CD4-positive, alpha-beta T cell treated with Interleukin-4 for 1 hour (primary cell): Measurements from ENCODE around the gene EPHA2.
A peak's percentile ranks its signal among the peaks of the same experiment; 100 is the strongest.
"Not testable (repeated sequence)": the region's sequence is repeated elsewhere in the genome, so short reads cannot be mapped to it uniquely, and the experiment has no call there.

Source experiments
- DNase-seq, 2 donors: peaks; one replicate each; pipeline ENCODE4 v3.0.0-alpha.2; 2020 to 2022

EPHA2 gene

DNA sequence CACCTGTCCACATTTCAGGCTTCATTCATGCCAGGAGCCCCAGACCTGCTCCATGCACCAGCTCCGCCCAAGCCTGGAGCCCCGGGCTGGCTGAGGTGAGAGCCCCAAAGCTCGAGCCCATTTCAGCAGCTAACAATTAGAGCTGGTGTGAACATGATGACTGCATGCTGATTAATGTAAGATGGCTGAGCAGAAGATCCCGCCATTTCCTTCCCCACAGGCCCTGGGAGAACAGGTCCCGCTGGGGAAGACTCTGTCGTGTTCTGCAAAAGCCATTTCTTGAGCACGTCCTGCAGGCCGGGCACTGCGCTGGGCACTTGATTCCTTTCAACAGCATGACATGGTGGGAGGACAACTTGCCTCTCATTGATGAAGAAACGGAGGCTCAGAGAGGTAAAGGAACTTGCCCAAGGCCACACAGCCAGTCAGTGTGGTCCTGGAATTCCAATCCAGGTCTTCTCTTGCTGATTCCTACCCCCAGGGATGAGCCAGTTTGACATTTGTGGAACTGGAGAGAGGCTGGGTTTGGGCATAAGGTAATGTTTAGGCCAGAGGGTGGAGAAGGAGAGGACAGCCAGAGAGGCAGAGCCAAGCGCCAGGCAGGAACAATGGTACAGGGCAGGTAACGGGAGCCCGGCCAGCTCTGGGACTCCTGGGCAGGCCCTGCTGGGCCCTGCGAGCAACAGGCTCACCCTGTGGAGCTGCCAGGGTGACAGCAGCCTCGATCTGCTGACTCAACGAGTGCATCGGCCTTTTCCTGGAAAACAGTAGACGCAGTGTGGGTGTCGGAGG lies 28.1 kb upstream of the EPHA2 start:
- DNase-seq = no peak

- DNase-seq = no peak
Observed at GRCh38 chr1:16183179-16183578, 27.3 kb upstream of the EPHA2 start.

DNA sequence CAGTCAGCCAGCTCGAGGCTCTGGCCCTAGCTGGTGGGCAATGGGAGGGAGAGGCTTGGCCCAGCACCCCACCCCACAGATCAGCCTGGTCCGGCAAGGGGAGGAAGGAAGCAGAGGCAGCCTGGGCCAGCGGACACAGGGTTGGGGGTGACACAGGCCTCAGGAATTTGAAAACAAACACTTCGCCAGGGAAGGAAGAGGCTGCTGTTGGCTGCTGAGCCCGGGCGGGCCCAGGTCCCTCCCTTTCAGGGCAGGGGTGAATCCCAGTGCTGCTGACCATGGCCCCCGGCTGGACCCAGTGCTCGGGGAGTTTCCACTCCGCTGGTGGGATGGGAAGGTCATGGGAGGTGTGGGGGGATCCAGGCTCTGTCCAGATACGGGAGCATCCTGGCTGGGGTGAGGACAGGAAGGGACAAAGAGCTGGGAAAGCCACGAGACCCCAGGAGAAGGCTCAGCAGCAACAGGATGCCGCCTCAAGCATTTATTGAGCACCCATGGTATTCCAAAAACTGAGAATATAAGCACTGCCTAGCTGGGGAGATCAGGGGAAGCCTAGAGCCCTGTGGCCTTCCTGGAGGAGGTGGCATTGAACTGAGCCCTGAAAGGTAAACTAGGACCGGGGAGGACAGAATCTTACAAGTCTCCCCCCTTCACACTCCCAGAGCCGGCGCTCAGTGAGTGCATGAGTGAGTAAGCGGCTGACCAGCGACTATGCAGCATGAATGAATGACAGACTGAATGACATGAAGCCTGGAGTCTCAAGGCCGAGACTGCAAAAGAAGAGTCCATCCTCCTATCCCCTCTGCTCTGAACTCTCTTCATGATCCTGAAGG lies 26.2 kb upstream of the EPHA2 start:
- no peak for DNase-seq

GRCh38 chr1:16180291-16180824 lies 24.5 kb upstream of the EPHA2 start:
- DNase-seq = no peak

DNA sequence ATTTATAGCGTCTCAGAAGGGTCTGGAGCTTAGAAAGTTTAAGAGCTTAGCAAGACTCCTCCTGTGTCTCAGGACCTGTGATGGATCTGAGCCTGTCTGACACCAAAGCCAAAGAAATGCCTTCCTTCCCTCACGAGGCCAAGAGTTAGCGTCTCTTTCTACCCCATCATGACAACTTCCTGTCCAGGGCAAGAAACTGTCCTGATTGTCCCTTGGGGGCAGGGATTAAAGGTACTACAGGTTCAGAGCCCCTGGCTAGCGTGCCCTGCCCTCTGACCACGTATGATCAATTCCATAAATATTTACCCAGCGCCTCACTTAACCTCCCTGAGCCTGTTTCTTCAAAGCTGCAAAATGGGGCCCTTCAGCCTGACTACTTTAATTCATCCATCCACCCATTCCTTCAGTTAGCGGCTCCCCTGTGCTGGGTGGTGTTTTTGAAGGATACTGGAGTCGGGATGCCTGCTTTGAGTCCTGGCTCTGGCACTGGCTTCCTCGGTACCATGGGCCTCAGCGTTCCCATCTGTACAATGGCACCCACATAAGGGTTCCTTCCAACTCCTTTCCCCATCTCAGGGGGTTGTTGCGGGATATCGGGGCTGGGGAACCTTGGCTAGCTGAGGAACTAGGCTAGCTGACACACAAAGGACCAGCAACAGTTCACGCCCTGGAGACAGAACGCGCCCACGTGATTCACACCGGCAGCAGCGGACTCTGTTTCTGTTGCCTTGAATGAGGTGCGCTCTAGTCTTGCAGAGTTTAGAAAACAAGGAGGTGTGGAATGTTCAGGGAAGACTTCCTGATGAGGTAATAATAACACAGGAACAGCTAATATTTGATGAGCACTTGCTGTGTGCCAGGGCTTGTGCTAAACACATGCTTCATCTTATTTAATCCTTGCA lies 23.0 kb upstream of the EPHA2 start:
- DNase-seq = no peak

DNA sequence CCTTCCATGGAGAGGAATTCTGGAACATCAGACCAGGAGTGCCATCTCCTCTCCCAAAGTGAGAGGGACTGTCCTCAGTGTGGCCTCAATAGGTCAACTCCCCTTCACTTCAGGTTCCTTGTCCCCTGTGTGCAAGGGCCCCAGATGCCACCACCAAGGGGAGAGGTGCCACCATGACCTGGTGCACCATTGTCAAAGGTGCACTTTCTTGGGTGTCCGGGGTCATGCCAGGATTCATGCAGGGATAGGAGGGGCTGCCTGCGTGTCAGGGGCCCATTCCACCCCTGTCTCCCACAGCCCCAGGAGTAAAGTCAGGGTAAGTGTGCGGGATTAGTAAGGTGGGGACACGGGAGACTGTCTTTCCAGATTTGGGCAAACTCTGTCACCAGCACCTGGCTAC lies 21.4 kb upstream of the EPHA2 start:
- DNase-seq = no peak

- no peak for DNase-seq
Observed at GRCh38 chr1:16176653-16177052, 20.8 kb upstream of the EPHA2 start.

- DNase-seq = no peak
Observed at GRCh38 chr1:16175610-16176553, 20.0 kb upstream of the EPHA2 start.

- no peak for DNase-seq
Observed at GRCh38 chr1:16174886-16175598, 19.2 kb upstream of the EPHA2 start.

DNA sequence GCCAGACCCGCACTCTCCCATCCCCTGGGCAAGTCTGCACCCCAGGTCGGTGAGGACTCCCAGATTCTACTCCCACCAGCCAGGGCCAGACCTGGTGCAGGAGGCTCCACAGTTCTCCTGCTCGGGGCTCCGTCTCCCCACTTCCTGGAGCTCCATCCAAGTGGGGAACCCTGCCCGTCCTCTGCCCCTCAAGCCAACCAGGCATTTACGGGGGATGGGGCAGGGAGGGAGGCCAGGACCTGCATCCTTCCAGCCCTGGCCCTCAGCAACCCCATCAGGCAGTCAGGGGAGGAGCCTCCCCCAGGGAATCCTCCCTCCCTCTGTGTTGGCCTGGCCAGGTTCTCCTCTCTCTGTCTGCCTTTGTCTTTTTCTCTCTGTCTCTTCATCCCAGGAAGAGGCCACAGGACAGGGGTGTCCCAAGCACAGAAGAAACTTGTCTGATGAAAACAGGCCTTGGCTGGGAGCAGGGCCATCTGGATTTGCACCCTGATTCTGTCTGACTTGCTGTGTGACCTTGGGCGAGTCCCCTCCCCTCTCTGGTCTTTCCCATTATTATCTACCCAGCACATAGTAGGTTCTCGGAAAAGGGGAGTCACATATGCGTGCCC lies 18.5 kb upstream of the EPHA2 start:
- no peak for DNase-seq

DNA sequence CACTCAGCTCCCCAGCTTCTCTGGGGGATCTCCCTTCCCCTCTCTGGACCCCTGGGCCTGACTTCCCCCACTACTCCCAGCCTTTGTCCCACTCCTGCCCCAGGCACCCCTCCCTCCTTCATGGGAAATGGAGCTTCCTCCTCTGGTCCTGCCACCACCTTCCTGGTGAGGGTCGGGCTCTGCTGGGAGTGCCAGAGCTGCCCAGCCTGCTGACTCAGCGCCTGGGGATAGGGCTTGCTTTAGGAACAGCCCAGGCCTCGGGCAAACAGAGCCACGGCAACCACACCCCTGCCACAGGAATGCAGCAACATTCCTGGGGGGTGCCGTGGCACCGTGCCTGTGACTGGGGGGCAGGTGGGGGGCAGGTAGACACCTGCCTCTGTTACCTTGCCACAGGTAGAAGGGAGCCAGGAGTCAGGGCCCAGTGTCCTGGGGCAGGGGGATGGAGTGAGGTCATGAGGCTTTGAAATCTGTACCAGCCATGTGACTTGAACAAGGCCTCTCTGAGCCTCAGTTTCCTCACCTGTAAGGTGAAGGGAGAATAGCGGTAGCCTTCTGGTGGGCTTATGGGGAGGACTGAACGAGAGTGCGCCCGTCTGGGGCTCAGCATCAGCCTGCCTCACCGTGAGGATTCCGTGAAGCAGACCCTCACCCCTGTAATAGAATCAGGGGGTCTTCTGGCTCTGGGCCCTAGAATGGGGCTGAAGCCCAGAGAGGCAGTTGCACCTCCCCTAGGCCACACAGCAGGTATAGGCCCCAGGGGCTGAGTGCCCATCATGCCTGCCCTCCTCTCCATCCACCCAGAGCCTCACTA lies 17.8 kb upstream of the EPHA2 start:
- peak in 1 of 2 donors; percentile 31 for DNase-seq

DNA sequence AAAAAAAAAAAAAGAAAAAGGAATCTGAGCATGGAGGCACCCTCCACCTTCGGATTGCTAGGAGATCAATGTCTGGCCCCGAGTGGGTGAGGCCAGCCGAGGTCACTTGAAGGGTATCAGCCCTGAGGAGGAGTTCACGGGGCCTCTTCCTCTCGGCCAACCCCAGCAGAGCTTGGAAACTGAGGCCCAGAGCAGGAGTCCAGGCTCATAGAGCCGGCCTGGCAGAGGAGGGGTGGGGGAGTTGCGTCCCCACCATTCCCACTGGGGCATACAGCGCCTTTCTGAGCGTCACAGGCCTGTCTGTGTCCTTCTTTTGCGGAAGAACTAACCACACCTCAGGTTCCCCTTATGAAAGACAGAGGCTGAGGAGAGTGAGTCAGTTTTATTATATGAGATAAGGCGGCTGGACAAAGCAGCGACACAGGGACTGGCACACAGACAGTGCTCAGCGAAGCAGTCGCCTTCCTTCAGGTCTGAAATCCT lies 17.1 kb upstream of the EPHA2 start:
- peak in 1 of 2 donors; percentile 31 for DNase-seq

- no peak for DNase-seq
Observed at GRCh38 chr1:16172218-16172830, 16.5 kb upstream of the EPHA2 start.

DNA sequence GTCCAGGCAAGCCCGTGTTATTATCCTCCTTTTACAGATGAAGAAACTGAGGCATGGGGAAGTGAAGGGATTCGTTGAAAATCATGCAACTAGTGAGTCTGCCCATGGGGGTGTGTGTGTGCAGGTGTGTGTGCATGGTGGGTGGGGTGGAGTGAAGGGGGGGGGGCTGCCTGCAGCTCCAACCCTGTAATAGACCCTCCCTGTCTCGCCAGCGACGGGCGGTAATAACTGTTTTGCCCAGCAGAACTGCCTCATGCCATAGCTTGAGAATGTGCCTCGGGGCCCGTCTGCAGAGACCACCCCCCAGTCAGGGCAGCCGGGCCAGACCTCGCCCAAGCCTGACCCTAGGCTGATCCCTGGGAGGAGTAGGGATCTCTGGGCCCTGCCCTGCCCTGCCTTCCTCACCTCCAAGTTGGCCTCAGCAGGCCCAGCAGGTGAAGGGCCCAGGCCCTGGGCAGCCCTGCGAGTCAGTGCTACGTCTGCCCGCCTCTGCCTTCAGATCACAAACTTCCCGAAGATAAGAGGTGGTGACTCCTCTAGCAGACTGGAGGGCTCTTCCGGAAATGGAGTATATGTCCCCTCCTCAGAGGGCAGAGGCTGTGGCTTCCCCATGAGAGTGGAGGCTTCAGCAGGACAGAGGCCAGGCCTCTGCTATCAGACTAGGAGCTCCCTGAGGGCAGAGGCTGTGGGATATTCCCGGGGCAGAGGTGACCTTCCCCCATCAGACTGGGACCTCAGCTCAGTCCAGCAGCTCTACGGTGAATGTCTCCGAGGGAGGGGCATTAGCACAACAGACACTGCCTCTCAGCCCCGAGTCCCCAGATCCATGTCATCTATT lies 15.7 kb upstream of the EPHA2 start:
- DNase-seq = no peak

GRCh38 chr1:16170283-16170673 lies 14.4 kb upstream of the EPHA2 start:
- DNase-seq = no peak

DNA sequence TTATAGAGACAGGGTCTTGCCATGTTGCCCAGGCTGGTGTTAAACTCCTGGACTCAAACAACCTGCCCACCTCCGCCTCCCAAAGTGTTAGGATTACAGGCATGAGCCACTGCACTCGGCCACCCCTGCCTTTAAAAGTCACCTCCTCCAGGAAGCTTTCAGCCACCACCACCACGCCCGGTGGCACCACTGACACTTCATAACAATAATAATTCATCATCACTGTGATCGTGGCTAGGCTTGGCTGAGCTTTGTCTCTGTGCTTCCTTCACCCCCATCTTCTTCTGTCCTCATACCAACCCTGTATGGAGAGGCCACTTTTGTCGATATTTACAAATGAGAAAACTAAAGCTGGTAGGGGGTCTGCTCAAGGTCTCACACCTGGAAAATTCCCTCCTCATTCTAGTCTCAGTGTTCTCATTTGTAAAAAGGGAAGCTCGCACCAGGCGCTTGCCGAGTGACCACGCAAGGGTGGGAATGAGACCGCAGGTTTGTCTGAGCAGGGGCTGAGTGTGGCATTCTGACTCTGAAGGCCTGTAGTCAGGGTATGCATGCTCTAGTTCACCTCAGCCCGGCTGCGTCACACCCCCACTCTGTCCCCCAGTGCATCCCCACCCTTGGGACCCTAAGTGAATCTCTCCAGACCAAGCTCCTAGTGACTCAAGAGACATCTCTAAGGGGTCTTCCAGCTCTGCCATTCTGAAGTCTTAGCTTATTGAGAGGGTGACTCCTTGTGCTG lies 12.9 kb upstream of the EPHA2 start:
- DNase-seq = peak in 1 of 2 donors; percentile 16

GRCh38 chr1:16168144-16168495 lies 12.3 kb upstream of the EPHA2 start:
- not testable (repeated sequence) for DNase-seq
